Neural cell (in vitro differentiated cells): Measurements from ENCODE around the gene FMO2.

ENCODE experiments used
- EP300 ChIP-seq: fragments of 450-650 bp; conservative IDR thresholded peaks from 2 replicates; pipeline ENCODE4 v1.6.1; 2014; ENCODE audit warnings: antibody characterized with exemption, mild to moderate bottlenecking, moderate library complexity; ENCODE audit not compliant: poor library complexity, severe bottlenecking
- EZH2 ChIP-seq: fragments of 200-600, 300-800 bp; shearing (Covaris generic), sonication (generic); IDR thresholded peaks from 2 replicates; pipeline ENCODE4 v1.6.1; 2014; ENCODE audit warnings: antibody characterized with exemption, low read length, borderline replicate concordance, mild to moderate bottlenecking; ENCODE audit not compliant: insufficient read depth, poor library complexity, severe bottlenecking
- TAF1 ChIP-seq: IDR thresholded peaks from 2 replicates; pipeline ENCODE4 v1.6.1; 2012; ENCODE audit warnings: low read depth
- TF ChIP-seq, protein P1 (sequence below): fragments of 450-650 bp; IDR thresholded peaks from 2 replicates; pipeline ENCODE4 v1.5.1; 2014; ENCODE audit warnings: antibody characterized with exemption, mild to moderate bottlenecking, moderate library complexity; ENCODE audit not compliant: poor library complexity, severe bottlenecking

DNA sequence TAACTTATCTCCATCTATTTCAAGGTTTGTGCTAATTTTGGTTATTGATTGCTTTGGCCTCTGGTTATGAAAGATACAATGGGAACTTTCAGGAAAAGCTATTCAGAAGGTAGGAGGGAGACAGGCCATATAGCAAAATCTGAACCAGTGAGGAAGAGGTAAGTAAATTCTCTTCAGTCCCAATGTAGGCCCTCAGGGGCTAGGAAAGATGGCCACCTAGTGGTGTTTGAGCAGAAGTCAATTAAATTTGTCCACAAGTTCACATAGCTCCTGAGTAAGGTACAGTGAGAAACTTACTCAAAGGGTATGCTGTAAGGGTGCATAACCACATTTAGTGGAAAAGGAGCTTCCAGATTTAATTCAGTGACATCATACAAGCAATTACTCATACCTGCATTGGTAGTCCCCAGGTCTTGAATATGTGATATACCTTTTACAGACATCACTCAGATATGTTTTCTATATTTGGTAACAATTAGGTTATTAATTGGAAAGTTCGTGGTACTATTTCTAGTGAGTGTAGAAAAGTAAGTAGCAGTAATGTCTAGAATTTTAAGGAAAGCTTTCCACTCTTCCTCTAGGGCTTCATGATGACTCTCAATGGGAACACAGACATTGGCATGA, 41.8 kb downstream of the FMO2 start:
- TF ChIP-seq, protein P1, sequence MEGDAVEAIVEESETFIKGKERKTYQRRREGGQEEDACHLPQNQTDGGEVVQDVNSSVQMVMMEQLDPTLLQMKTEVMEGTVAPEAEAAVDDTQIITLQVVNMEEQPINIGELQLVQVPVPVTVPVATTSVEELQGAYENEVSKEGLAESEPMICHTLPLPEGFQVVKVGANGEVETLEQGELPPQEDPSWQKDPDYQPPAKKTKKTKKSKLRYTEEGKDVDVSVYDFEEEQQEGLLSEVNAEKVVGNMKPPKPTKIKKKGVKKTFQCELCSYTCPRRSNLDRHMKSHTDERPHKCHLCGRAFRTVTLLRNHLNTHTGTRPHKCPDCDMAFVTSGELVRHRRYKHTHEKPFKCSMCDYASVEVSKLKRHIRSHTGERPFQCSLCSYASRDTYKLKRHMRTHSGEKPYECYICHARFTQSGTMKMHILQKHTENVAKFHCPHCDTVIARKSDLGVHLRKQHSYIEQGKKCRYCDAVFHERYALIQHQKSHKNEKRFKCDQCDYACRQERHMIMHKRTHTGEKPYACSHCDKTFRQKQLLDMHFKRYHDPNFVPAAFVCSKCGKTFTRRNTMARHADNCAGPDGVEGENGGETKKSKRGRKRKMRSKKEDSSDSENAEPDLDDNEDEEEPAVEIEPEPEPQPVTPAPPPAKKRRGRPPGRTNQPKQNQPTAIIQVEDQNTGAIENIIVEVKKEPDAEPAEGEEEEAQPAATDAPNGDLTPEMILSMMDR = peak; percentile 73
- TF ChIP-seq EZH2 (no peak), TAF1 (no peak), EP300 (no peak)
